HepG2 (cell line): ENCODE measurements around the gene TCF7L2. TPM values are rescaled to one million over a fixed set of nuclear protein-coding genes. Genes with fewer than 3 reads are reported as not detected.

Experiments used
- AFF4 ChIP-seq: sonication (generic); formaldehyde crosslinking; IDR thresholded peaks from 2 replicates; pipeline ENCODE4 v1.4.0; 2020; ENCODE audit warnings: missing genetic modification reagents
- ARNTL ChIP-seq: sonication (generic); formaldehyde crosslinking; IDR thresholded peaks from 2 replicates; pipeline ENCODE4 v1.4.0; 2020; ENCODE audit warnings: mild to moderate bottlenecking, missing genetic modification reagents
- CHCHD3 ChIP-seq: sonication (generic); formaldehyde crosslinking; IDR thresholded peaks from 2 replicates; pipeline ENCODE4 v1.8.0; 2022; ENCODE audit warnings: mild to moderate bottlenecking, missing genetic modification reagents, moderate library complexity
- CSRNP2 ChIP-seq: sonication (generic); formaldehyde crosslinking; conservative IDR thresholded peaks from 2 replicates; pipeline ENCODE4 v1.8.0; 2022; ENCODE audit warnings: low read depth, missing genetic modification reagents
- FOXA1 ChIP-seq, 2 experiments: fragments of 450-650 bp in 1 of 2; sonication (generic) in 1 of 2; formaldehyde crosslinking in 1 of 2; IDR thresholded peaks; 2 replicates each; pipeline versions ENCODE4 v1.4.0 to v1.6.1; 2016 to 2020; ENCODE audit warnings: missing genetic modification reagents in 1 of 2
- GRHL1 ChIP-seq: sonication (generic); formaldehyde crosslinking; conservative IDR thresholded peaks from 2 replicates; pipeline ENCODE4 v1.8.0; 2022; ENCODE audit warnings: missing genetic modification reagents
- HNF1A ChIP-seq, 2 experiments: sonication (generic) in 1 of 2; formaldehyde crosslinking in 1 of 2; IDR thresholded peaks; 2 replicates each; pipeline versions ENCODE4 v1.4.0 to v1.6.1; 2016 to 2020; ENCODE audit warnings: borderline replicate concordance in 1 of 2, low read depth in 1 of 2, mild to moderate bottlenecking in 1 of 2, missing genetic modification reagents in 1 of 2
- PITX1 ChIP-seq: sonication (generic); formaldehyde crosslinking; IDR thresholded peaks from 2 replicates; pipeline ENCODE4 v1.5.1; 2020; ENCODE audit warnings: mild to moderate bottlenecking, missing genetic modification reagents
- WIZ ChIP-seq: sonication (generic); formaldehyde crosslinking; IDR thresholded peaks from 2 replicates; pipeline ENCODE4 v1.5.1; 2020; ENCODE audit warnings: mild to moderate bottlenecking, missing genetic modification reagents
- ZBTB1 ChIP-seq: sonication (generic); formaldehyde crosslinking; IDR thresholded peaks from 2 replicates; pipeline ENCODE4 v1.4.0; 2020; ENCODE audit warnings: missing genetic modification reagents, borderline replicate concordance
- ZBTB8A ChIP-seq: sonication (generic); formaldehyde crosslinking; IDR thresholded peaks from 2 replicates; pipeline ENCODE4 v1.4.0; 2020; ENCODE audit warnings: mild to moderate bottlenecking, low read depth, missing genetic modification reagents, borderline replicate concordance
- ZKSCAN1 ChIP-seq: fragments of 150-350 bp; IDR thresholded peaks from 2 replicates; pipeline ENCODE4 v1.6.1; 2014; ENCODE audit warnings: low read length
- ZNF784 ChIP-seq: sonication (generic); formaldehyde crosslinking; IDR thresholded peaks from 2 replicates; pipeline ENCODE4 v1.5.1; 2020; ENCODE audit warnings: missing genetic modification reagents, mild to moderate bottlenecking, borderline replicate concordance
- ZNF841 ChIP-seq: sonication (generic); formaldehyde crosslinking; IDR thresholded peaks from 2 replicates; pipeline ENCODE4 v1.8.1; 2023; ENCODE audit warnings: missing genetic modification reagents, borderline replicate concordance
- ZNF883 ChIP-seq: sonication (generic); formaldehyde crosslinking; IDR thresholded peaks from 2 replicates; pipeline ENCODE4 v1.5.1; 2020; ENCODE audit warnings: mild to moderate bottlenecking, missing genetic modification reagents; ENCODE audit errors: not compliant biosample characterization
- polyA plus RNA-seq, 8 experiments: library from polyadenylated mRNA; depleted of rRNA in 3 of 8; stranded (reverse) in 7 of 8; unstranded in 1 of 8; fragments of >200 nt; fragmentation: Illumina TruSeq in 4 of 8; extraction: Trizol in 4 of 8; gene quantifications; 2 replicates each; pipeline versions ENCODE4 v1.2.1 to v1.2.3, GENCODE V29; 2011 to 2016; ENCODE audit warnings: low read depth in 4 of 8, missing spikeins in 1 of 8, mixed read lengths in 1 of 8; ENCODE audit not compliant: insufficient read depth in 1 of 8
- total RNA-seq, 5 experiments: library from RNA; depleted of rRNA; stranded (reverse); fragments of >200 nt; fragmentation: Illumina TruSeq; extraction: Trizol; gene quantifications; 2 replicates each; pipeline ENCODE4 v1.2.3, GENCODE V29; 2016; ENCODE audit warnings: low read depth in 1 of 5

TCF7L2 gene
- total and polyA plus RNA-seq, 2 of the 13 experiments (the other 11 are each of a cell fraction or from before 2014, with no cell fraction given), result 3.9 to 13.7 TPM

GRCh38 chr10:113086282-113086681, 136.2 kb downstream of the TCF7L2 start (continued):
- TF ChIP-seq ZNF784 (CRISPR knock-in tag) (no peak), GRHL1 (CRISPR knock-in tag) (no peak), AFF4 (CRISPR knock-in tag) (no peak), CSRNP2 (CRISPR knock-in tag) (no peak), ZBTB1 (CRISPR knock-in tag) (no peak), ZBTB8A (CRISPR knock-in tag) (no peak), WIZ (CRISPR knock-in tag) (no peak), ZNF883 (CRISPR knock-in tag) (no peak), HNF1A (IDR thresholded peaks at IDR 0.05; ENCODE audit: low read depth) (no peak), HNF1A (CRISPR knock-in tag; IDR thresholded peaks at IDR 0.05; ENCODE audit: borderline replicate concordance) (no peak; the same call in 1 of the 2 replicates), ZNF841 (CRISPR knock-in tag) (no peak), PITX1 (CRISPR knock-in tag) (no peak; the same call in 1 of the 2 replicates), ARNTL (CRISPR knock-in tag) (no peak), CHCHD3 (CRISPR knock-in tag) (no peak), FOXA1 (IDR thresholded peaks at IDR 0.05) (no peak), FOXA1 (CRISPR knock-in tag; IDR thresholded peaks at IDR 0.05) (no peak), ZKSCAN1 (no peak)
